NCI-H1105 (cell line): ENCODE data around the gene PRSS3.
"Not testable (repeated sequence)": the region's sequence is repeated elsewhere in the genome, so short reads cannot be mapped to it uniquely, and the experiment has no call there.

ENCODE experiments used
- DNase-seq: peaks from one replicate; lab custom pipeline; 2025; lab: John Stamatoyannopoulos, UW

The PRSS3 gene

GRCh38 chr9:33786681-33787080, 8.7 kb upstream of the PRSS3 start:
- DNase-seq: no peak

DNA sequence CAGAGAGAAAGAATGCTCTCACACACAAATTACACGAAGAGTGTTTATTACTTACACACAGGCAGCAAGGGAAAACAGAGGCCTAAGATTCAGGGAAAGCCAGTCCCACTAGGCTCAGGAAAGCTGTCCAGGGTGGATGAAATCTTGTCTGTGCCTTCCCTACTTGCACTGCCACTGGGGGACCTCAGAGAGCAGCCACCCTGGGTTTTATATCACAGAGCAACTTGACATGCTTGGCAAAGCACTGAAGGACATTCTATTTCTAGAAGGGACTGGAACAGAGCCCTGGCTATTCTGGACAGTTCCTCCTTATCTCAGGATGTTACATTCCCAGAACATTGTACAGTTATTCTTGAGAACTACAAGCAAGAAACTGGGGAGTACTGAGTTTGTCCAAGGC, 7.5 kb upstream of the PRSS3 start:
- DNase-seq: no peak

DNA sequence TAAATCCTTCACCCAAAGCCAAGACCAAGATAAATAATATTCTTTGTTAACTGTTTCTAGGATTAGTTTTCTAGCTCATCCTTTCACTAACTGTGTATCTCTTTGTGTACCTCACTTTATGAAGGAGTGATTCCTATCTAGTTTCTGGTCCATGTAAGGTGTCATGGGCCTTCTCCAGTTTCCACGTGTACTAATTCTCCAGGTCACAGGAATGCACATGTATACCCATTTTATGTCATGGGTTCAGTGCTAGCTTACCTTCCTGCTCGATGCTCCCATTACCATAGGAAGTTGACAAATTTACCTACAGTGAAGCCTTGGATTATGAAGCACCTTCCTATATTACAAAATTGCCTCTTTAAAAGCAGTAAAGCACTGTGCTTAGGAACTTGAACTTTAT, 5.9 kb upstream of the PRSS3 start:
- not testable (repeated sequence) for DNase-seq

GRCh38 chr9:33791117-33791516, 4.2 kb upstream of the PRSS3 start:
- no peak for DNase-seq

- DNase-seq: not testable (repeated sequence)
Measured at GRCh38 chr9:33793496-33793895, 1.9 kb upstream of the PRSS3 start.

- no peak for DNase-seq
Measured at GRCh38 chr9:33794560-33794959, 801 bp upstream of the PRSS3 start.

GRCh38 chr9:33795819-33796218, 458 bp downstream of the PRSS3 start:
- DNase-seq: no peak

DNA sequence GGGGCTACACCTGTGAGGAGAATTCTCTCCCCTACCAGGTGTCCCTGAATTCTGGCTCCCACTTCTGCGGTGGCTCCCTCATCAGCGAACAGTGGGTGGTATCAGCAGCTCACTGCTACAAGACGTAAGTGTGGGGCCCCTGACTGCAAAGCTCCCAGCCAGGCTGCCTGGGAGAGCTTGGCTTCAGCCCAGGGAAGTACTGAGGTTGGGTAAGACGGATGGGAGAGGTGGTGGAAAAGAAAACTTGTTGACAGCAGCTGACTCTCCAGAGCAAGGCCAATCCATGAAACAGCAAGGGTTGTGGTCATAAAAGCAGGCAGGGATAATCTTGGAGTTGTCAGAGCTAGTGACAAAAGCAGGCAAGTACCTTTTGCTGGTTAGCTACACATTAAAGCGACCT, 1.3 kb downstream of the PRSS3 start:
- DNase-seq: not testable (repeated sequence)

DNA sequence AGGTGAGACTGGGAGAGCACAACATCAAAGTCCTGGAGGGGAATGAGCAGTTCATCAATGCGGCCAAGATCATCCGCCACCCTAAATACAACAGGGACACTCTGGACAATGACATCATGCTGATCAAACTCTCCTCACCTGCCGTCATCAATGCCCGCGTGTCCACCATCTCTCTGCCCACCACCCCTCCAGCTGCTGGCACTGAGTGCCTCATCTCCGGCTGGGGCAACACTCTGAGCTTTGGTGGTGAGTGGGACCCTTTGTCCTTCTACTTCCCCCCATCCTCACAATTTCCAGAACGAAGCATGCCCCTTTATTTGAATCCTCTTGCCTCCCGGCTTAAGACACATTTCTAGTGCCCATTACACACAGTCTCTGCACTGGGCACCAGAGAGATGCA, 2.5 kb downstream of the PRSS3 start:
- no peak for DNase-seq

DNA sequence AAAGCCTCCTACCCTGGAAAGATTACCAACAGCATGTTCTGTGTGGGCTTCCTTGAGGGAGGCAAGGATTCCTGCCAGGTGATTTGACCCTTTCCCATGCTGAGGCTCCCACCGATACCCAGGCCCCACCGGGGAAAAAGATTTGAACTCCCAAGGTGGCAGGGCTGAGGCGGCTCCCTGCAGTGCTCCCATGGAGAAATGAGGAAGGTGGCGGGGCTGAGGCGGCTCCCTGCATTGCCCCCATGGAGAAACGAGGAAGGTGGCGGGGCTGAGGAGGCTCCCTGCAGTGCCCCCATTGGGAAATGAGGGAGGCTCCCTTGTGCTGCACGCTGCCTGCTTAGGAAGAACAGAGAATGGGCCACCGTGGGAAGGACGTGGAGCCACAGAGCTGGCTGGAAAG, 3.2 kb downstream of the PRSS3 start:
- DNase-seq: no peak

DNA sequence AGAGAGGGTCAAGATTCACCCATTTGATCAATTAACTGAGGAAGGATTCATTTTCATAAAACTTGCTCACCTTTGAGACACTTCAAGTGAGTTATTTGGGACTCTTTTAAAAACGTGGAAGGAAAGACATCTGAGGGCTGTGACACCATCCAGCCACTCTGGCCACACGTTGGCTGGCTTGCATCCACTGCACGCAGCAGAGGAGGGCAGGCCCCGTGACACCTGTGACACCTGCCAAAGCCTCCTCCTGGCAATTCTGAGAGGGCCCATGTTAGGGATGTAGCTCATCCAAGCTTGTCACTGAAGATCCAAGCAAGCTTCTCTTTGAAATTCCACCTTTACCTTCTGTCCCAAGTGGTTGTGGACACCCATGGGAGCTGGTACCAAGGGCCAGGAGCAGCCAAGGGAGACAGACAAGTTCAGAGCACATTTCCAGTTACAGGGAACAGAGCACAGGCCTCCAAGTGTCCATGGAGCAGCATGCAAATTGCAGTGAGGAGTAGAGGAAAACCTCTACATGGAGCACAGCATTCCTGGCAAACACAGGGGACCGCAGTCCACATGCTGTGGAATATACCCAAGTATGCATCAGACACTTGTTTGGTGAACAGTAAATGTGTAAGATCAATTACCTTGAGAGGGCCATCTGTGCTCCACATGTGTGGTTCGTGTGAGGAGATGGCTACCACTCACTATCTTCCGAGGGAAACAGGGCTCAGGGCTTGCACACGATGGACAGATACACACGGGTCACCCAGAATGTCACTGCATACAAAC, 4.8 kb downstream of the PRSS3 start:
- no peak for DNase-seq

- DNase-seq: no peak
Measured at GRCh38 chr9:33800886-33801285, 5.5 kb downstream of the PRSS3 start.

DNA sequence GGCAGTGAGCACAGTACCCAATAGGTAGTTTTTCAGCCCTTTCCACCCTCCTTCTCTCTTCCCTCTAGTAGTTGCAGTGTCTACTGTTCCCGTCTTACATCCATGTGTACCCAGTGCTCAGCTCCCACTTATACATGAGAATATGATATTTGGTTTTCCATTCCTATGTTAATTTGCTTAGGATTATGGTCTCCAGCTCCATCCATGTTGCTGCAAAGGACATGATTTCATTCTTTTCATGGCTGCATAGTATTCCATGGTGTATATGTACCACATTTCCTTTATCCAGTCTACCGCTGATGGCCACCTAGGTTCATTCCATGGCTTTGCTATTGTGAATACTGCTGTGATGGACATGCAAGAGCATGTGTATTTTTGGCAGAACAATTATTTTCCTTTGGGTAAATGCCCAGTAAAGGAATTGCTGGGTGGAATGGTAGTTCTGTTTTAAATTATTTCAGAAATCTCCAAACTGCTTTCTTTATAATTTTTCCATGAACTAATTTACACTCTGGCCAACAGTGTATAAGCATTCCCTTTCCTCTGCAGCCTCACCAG, 6.7 kb downstream of the PRSS3 start:
- not testable (repeated sequence) for DNase-seq

GRCh38 chr9:33804196-33804595, 8.8 kb downstream of the PRSS3 start:
- not testable (repeated sequence) for DNase-seq

DNA sequence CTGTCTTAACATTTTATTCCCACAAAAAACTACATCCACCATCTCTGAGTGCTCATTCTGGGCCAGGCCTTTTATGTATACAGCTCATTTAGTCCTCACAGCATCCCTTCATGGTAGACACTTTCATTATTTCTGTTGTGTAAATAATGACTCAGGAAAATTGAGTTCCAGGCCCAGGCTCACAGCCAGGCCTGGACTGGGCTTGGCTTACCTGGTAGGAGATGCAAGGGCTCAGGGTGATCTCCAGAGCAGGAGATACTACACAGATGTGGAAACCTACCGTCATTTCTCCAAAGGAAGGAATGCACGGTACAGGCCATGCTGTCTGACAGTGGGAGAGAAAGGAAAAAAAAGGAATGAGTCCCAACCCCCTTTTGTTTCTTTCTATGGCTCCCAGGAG, 11.8 kb downstream of the PRSS3 start:
- DNase-seq: not testable (repeated sequence)

DNA sequence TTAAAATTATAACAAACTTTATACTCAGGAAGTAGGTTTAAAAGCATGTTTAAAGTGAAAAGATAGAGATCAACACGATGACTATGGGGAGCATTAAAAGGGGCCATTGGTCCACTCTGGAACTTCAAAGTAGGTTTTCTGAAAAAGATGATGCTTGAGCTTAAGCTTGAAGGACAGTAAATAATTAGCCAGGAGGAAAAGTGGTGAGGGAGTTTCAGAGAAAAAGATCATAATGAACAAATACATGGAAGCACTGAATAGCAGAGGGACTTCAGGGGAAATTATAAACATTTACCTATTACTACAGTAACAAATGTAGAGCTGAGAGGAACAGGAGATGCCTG, 13.6 kb downstream of the PRSS3 start:
- DNase-seq: not testable (repeated sequence)

GRCh38 chr9:33809506-33809905, 14.1 kb downstream of the PRSS3 start:
- no peak for DNase-seq

DNA sequence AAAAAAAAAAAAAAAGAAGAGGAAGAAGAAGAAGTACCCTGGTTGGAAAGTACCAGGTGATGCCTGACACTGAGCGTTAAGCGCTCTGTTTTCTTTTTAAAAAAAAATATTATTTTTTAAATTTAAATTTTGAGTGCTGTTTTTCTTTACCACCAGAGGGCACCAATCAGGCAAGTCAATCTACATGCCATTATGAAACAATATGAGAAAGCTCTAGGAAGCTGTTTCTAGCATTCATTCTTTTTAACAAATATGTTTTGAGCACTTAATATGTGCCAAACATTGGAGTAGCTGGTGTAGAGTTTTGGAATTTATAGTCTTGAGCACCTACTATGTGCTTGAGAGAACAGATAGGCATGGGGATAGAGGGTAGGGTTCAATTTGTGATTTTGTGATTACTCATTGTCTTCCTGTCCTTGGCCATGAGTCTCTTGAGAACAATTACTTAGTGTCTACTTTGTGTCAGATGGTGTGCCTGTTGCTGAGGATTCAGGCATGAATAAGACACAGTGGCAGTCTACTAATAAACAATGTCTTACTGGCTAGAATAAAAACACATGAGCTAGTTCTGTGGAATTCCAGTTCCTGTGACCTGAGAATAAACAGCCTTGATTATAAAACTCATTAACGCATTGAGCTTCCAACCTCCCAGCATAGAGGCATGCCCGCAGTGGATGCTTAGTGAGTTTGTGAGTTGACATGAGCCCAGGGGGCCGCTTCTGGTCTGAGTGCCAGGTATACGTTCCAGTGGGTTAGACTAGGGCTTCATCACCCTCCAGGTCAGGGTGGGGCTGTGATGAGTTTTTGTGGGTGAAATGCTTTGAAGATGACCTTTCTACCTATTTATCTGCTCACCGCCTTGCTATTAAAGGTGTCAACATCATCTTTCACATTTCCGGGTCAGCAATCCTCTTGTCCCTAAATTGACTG, 18.6 kb downstream of the PRSS3 start:
- DNase-seq: no peak

DNA sequence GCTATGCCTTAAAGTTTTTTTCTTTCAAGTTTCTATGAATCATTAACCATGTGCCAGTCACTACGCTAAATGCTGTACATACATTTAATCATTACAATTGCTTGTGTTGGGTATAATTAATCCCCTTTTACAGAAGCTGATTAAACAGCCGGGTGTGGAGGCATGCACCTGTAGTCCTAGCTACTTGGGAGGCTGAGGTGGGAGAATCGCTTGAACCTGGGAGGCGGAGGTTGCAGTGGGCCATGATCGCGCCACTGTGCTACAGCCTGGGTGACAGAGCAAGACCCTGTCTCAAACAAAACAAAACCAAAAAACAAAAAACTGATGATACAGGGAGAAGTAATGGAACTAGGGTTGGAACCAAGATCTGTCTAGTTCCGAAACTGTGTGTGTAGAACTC, 20.4 kb downstream of the PRSS3 start:
- DNase-seq: no peak

- peak; percentile 85 for DNase-seq
Measured at GRCh38 chr9:33816327-33817252, 21.2 kb downstream of the PRSS3 start, which contains the start of gene UBE2R2. TSS of gene UBE2R2 (plus strand) at chr9:33817160. CDS start at chr9:33817758, 598 bp downstream.

DNA sequence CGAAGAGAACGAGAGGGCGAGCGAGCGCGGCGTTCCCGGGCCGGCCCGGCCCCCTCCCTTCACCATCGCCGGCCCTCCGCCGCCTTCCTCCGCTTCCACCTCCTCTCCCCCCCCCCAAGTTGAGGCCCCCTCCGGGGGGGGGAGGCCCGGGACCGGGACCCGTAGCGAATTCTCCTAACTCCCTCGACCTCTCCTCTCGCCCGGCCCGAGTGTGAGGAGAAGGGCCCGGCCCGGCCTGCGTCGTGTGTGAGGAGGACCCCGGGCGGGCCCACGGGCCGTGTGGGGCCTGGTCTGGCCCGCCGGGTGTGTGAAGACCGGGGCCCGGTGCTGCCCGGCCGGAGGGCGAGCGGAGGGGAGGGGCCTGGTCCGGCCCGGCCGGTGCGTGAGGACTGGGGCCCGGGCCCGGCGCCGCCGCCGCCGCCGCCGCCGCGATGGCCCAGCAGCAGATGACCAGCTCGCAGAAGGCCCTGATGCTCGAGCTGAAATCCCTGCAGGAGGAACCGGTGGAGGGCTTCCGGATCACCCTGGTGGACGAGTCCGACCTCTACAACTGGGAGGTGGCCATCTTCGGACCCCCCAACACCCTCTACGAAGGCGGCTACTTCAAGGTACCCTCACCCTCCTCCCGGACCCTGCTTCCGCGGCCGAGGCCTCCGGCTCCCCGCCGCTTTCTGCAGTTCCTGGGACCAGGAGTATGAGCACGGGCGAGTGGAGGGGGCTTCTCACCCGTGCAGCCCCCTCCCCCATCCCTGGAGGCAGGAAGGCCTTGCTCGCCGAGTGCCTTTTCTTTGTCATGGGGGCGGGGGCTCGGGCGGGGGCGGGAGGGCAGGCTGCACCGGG, 22.2 kb downstream of the PRSS3 start:
- DNase-seq: no peak
